ENCODE data around the gene CGN.
A peak's percentile ranks its signal among the peaks of the same experiment; 100 is the strongest.

The CGN gene

GRCh38 chr1:151562661-151563060 lies 51.5 kb downstream of the CGN start:
- DNase-seq = no peak

- DNase-seq = no peak
These were observed 52.2 kb downstream of the CGN start for GRCh38 chr1:151563376-151563775.

- DNase-seq = no peak
These were observed 54.5 kb downstream of the CGN start for GRCh38 chr1:151565502-151566189.

- DNase-seq = peak; percentile 37
These were observed 57.5 kb downstream of the CGN start for GRCh38 chr1:151568626-151569088.

- no peak for DNase-seq
These were observed 59.6 kb downstream of the CGN start for GRCh38 chr1:151570819-151571218.

GRCh38 chr1:151574575-151575529 lies 63.7 kb downstream of the CGN start:
- DNase-seq = no peak

GRCh38 chr1:151577173-151577572 lies 66.0 kb downstream of the CGN start:
- no peak for DNase-seq

GRCh38 chr1:151578941-151579340 lies 67.8 kb downstream of the CGN start:
- DNase-seq = no peak

GRCh38 chr1:151579436-151580225 lies 68.4 kb downstream of the CGN start:
- no peak for DNase-seq

GRCh38 chr1:151581451-151581850 lies 70.3 kb downstream of the CGN start:
- DNase-seq = no peak

- no peak for DNase-seq
These were observed 70.7 kb downstream of the CGN start for GRCh38 chr1:151581921-151582320.

GRCh38 chr1:151583796-151584195 lies 72.6 kb downstream of the CGN start:
- no peak for DNase-seq

GRCh38 chr1:151584278-151584677 lies 73.1 kb downstream of the CGN start:
- DNase-seq = no peak

GRCh38 chr1:151584780-151585179 lies 73.6 kb downstream of the CGN start:
- no peak for DNase-seq

GRCh38 chr1:151585622-151586021 lies 74.4 kb downstream of the CGN start:
- DNase-seq = no peak
